GM18507 (cell line): ENCODE results near the gene EXOSC10.

Experiments used
- DNase-seq: peaks from one replicate; pipeline ENCODE4 v3.0.0; 2011; ENCODE audit warnings: low read depth; ENCODE audit not compliant: insufficient read length; ENCODE audit errors: extremely low spot score
- FAIRE-seq: peaks from 2 replicates; lab custom pipeline; 2011; peaks lifted over from hg19 to GRCh38; lab: Jason Lieb, UNC

Gene EXOSC10

DNA sequence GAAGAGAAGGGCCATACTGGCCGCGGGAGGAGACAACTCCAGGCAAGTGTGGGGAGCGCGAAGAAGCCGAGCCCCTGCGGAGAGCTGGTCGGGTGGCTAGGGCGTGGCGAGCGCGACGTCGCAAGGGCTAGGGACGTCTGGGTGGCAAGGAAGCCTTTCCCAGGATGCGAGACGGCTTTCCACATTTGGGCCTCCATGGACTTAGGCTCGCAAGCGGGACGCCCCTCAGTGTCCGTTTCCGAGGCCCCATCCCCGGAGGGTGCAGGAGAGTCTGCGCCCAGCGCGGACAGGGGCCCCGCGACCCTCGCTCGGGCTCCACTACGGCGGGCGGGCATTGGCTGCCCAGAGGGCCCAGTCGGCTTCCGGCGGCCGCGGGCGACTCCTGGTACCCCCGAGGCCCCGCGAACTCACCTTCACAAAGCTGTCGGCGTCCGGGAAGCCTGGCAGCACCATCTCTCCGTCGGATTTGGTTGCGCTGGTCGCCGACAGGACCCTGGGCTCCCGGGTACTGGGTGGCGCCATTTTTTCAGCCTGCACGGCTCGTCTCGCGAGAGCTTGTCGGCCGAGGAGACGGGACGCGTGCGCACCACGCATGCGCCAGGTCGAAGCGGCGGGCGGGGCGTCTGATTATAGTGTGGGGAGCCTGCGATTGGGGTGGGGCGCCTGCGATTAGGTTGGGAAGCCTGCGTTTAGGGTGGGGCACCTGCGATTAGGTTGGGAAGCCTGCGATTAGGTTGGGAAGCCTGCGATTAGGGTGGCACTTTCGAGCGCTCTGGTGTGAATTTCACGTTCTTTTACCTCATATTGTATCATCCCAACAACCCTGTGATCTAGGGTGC is at the start of gene EXOSC10:
EXOSC10 (minus strand) TSS at position 560 of the 839 bp plus-strand sequence; CDS start at position 522, 38 bp downstream.
- peak; percentile 99 for DNase-seq
- peak; percentile 92 for FAIRE-seq

DNA sequence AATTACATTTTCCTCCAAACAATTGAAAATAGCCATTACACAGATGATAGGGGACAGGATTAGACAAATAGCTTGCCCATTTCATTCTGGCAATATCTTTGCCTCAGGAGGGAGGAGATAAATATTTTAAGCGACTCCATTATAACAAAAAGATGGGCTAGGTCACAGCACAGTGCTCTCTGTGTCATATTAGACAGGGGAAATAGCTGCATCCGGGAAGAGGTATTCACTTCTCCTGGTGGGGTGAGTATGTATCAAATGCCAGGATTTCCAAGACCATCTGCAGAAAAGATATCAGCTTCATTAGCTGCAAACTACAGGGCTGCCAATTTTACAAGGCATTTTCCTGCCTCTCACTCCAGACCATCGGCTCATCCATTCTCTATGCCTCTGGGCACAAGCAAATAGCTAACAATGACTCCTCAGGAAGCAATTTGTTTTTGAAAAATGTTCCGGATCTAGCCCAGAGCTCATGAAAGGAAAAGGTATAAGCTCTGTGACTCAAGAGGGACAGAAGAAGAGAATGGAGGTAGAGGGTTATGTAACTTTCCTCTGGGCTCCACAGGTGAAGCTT is 47.6 kb upstream of the EXOSC10 start:
- DNase-seq (no peak), FAIRE-seq (no peak)

DNA sequence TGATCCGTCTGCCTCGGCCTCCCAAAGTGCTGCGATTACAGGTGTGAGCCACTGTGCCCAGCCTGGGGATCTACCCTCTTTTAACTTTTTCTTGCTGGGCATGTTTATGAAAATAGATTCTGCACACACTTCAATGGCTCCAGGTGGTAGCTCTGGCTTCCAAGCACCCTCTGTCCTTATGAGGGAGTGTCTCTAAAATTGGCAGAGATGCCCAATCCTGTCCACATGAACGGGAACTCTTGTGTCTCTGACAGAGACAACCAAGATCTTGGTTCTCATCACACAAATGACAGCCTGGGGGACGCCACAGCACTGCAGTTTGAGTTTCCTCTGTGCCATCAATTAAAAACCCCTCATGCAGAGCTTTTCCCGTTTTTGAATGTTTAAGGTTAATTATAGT is 46.1 kb upstream of the EXOSC10 start:
- FAIRE-seq (no peak), DNase-seq (no peak)

DNA sequence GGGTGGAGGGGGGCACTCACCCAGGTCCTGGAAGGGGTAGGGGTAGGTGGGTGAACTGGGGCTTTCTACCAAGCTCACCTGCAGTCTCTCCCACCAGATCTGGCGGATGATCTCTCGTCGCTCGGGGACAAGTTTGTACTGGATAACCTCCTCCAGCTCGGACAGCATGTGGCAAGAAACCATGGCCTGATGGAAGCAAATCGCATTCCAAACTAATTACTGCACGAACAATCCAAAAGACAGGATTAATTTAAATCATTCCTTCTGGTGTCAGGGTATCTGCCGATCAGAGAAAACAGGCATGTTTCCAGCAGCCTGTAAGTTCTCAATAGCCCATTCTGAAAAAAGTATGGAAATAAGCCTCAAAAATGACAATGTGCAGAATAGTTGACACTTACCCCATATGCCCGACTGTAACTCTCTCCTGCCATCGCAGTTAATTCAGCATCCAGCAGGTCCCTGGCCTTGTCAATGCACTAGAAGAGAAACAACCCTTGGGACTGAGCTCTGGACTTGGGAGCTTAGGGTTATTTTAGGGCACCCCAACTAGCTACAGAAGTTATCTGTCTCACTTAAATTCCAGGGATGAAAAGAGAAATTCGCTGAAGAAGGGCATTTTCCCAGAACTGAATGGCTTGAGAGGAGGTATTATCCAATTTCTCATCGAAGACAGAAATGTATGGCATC is 45.0 kb upstream of the EXOSC10 start:
- FAIRE-seq: no peak
- DNase-seq: no peak

DNA sequence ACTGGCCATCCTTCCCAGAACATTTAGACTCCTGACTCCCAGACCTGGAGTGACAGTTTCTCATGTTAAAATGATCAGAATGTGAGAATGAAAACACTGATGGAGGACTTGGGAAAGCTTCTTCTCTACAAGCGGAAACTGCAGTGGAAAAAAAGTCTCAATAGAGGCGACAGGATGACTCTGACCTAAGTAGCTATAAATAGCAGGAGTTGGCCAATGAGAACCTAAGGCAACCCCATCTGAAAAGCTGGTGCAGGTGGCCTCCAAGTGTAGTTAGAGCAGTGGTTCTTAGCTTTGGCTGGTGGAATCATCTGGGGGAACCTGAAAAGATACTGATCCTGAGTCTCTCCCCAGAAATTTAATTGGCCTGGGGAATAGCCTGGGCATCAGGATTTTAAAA is 44.2 kb upstream of the EXOSC10 start:
- DNase-seq (no peak), FAIRE-seq (no peak)

DNA sequence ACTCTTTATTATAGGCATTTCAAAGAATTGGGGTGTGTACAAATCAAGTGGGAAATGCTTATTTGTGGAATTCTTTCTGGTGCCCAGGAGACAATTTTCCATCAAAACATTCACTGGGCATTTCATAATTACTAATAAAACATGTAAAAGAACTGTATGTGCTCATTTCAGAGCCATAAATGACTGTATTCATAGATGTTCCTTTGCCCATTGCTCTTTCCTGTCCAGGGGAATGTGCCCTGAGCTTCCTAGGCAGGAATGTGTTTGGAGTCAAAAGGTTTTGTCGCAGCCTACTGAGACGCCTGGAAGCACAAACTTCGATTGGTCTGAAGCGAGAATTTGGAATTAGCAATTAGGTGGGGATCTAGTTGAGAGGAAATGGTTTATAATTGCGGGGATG is 43.7 kb upstream of the EXOSC10 start:
- FAIRE-seq (no peak), DNase-seq (no peak)

DNA sequence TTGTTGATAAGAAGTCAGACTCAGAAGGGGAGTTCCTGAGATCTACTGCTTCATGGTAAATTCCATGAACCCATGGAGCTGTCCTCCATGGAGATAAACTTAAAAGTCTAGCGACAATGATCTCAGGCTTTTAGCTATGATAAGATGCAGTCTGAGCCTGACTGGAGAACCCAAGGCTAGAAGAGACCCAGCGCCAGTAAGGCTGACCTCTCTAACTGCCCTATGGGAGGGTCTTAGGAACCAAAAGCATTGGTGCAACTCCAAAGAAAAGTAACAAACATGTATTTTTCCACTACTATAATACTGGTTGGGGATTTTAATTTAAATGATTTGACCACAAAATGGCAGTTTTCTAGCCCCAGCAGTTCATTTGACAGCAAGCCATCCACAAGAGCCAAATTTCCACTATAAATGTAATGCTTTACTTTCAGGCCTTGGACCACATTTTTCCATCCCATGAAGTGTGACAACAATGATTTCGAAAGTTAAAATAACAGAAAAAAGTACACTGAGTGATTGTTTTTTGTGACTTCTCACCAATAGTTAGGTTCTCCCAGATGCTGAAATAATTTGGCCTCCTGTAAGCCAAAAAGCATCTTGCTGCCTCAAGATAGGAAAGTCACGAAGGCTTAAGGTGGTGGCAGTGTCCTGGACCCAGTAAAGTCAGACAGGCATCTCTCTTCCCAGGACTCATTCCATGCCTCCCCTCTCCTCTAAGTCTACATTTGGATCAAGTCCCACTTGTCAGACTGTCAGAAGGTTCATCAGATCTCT is 43.1 kb upstream of the EXOSC10 start:
- DNase-seq: no peak
- no peak for FAIRE-seq

DNA sequence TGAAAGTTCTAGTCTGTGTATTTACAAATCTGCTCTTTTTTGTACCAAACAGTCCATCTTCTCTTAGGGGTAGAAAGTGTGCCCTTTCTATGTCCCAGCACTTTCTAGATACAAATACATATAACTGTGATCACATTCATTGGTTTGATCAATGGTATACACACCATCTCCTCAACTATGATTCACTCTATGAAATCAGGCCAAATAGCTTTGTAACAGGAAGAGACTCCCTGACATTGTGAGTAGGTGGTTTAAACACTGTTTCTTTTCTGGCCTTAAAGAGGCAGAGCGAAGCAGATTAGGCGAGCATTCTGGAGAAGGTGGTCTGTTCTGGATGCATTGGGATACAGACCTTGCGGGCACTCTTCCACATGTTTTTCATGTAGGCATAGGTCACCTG is 39.3 kb upstream of the EXOSC10 start:
- no peak for DNase-seq
- no peak for FAIRE-seq

DNA sequence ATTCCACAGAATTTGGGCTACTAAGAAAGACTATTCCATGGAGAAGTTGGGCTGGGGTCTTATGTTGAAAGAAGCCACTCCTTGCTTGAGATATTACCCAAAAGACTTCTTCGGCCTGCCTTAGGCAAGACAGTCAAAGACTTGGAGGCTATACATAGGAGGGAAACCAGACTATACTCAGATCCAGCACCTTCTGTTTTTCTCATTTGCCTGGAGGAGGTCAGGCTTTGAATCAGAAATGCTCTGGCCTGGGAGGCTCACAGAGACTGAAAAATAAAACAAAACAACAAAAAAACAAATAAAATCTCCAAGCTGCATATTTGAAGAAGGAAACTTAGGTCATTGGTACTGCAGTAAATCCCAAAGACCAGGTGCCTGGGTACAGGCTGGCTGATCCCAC is 38.4 kb upstream of the EXOSC10 start:
- DNase-seq (no peak), FAIRE-seq (no peak)

DNA sequence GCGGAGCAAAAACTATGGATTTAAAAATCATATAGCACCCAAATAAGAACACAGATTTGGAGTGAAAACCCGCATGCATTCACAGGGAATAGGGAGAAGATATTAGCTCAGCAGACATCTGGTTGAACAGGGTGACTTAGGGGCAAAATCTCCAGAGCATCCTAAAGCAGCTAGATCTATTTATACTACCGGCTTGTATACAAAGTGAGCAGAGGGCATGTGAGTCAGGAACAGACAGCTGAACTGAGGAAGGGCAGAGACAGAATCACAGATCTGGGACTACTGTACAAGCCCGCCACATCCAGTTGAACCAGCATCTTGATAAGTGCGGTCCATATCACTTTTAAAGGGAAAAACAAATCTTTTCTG is 35.2 kb upstream of the EXOSC10 start:
- DNase-seq: no peak
- no peak for FAIRE-seq

DNA sequence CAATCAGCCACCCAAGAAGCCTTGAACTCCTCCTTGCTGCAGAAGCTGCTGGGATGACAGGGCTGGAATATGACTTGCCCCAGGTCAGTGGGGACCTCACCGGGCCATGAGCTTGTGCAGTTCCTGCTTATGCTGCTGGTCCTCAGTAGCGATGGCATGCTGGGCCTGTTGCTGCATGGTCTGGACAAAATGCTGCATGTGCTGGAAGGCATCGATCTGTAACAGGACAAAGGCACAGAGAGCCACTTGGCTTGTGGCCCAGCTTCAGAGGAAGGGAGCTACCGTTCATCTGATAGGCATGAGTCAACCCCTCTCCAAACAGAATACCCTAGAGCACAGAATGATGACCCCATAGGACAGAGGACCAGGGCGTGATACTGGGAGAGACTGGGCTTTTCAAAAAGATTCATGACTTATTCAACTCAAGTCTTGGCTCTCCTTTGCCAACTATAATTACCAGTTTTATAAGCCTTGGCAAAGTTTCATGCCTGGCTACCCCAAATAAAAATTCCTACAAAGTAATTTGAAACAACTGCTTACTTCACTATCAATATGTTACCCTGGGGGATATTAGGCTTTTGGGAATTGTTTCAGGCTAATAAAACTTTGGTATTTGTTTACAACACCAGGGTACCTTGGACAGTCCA is 34.7 kb upstream of the EXOSC10 start:
- DNase-seq (no peak), FAIRE-seq (no peak)

DNA sequence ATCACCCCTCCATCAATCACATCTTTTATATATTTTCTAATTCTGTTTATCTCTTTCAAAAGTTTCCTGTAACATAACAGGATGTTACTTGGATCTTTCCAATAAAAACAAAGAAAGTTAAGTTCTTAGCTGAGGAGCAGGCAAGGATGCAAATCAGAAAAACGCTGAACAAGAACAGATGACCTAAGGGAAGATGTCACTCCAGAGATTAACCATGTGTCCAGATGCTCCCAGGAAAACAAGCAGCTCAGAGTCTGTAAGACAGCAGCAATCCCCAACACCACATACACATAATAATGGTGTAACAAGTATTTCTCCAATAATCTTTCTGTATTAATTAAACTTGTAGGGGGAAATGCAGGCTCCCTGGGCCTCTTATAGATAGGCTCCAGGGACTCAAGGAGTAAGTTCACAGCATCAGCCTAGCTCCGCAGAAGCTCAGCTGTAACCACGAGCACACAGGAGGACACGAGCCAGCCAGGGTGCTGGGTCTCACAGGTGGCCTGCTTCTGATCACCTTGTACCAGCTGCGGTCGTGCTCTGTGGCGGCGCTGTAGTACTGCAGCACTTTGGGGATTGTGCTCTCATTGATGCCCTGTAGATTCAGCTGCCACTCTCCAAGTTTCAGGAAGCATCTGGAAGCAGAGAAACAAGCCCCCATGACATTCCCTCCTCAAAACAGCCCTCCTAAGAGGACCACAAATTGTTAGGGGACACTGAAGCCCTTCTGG is 33.1 kb upstream of the EXOSC10 start:
- DNase-seq: no peak
- FAIRE-seq: no peak

DNA sequence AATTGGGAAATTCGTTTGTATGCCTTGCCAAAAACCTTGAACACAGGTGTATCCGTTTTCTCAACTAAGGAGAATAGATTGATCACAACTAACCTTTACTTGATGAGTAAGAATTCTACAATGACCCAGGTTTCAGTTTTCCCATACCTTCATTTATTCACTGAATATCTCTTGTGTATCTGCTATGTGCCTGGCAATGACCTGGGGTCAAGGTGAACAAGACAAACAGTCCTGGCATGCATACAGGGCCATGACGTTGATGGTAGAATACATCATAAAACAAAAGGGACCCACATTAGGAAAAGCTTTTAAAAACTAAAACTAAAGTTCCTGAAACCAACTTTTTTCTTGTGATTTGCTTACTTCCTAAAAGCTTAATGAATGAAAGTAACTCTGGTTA is 32.1 kb upstream of the EXOSC10 start:
- DNase-seq (no peak), FAIRE-seq (no peak)

DNA sequence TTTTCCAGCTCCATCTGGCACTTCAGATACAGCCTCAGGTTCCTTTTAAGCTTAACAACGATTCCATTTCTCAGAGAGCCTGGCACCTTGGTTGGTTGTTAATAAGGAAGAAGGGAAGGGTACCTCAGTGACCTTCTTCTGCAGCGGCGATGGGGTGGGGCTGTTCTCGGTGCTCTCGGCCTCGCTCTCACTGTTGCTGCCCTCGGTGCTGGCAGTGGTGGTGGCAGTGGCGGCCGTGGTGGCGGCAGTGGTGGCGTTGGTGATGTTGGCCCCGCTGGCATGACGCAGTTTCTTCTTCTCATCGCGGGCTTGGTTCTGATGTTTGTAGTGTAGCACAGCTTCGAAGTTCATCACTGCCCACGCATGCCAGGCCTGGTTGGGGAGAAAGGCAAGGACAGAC is 30.7 kb upstream of the EXOSC10 start:
- FAIRE-seq (no peak), DNase-seq (no peak)

DNA sequence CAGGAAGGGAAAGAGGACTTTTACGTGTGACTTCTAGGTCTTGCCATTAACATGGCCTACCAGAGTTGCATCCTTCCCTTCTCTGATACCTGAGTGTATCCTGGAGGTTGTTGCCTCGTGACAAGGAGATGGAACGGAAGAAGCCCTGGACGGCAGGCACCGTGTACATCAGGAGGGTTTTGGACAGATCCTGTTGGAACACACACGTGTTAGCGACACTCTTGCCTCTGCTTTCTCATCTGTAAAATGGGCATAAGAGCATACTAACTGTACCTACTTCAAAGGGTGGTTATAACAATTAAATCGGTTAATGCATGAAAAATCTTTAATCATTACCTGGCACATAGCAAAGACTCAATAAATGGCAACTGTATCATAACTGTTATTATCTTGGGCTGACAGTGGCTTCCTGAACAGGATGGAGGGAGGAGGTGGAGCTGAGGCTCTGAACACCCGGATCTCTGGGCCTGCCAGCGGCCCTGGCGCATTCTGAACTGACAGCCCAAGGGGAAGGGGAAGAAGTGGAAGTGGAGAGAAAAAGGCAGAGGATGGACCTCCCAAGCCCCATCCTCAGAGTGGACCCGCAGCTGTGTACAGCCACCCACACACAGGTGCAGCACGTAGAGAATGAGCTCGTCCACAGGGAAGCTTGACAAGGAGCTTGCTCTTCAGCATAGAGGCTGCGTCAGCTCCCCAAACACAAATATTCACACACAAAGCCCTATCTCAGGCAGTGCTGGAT is 30.2 kb upstream of the EXOSC10 start:
- no peak for DNase-seq
- FAIRE-seq: no peak

DNA sequence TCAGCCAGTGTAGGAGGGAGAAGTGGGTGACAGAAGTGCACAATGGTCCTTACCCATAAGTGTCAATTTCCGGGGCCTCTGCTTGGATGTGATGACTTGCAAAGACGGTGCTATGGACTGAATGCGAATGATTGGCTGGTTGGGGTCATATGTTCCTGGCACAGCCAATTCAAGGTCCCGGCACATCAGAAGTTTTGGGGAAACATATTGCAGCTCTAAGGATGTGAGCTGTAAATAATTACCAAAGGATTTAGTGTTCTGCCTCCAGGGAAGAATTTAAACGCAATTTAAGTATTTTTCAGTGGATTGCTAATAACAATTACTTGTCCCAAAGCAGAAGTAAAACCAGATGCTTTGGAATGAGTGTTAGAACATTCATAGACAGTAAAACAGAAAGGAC is 26.9 kb upstream of the EXOSC10 start:
- FAIRE-seq (no peak), DNase-seq (no peak)

DNA sequence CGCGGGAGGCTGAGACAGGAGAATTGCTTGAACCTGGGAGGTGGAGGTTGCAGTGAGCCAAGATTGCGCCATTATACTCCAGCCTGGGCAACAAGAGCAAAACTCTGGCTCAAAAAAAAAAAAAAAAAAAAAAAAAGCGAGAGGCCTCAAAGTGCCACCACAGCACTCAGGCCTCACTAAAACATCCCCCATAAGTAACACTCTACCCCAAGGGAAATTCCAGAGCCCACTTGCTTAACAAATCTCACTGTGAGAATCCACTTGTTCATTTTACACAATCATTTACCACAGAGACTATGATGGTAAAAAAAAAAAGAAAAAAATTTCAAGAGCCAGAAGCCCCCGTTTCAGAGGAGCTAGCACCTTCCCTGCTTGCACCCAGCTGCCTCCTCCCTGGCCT is 26.3 kb upstream of the EXOSC10 start:
- no peak for DNase-seq

DNA sequence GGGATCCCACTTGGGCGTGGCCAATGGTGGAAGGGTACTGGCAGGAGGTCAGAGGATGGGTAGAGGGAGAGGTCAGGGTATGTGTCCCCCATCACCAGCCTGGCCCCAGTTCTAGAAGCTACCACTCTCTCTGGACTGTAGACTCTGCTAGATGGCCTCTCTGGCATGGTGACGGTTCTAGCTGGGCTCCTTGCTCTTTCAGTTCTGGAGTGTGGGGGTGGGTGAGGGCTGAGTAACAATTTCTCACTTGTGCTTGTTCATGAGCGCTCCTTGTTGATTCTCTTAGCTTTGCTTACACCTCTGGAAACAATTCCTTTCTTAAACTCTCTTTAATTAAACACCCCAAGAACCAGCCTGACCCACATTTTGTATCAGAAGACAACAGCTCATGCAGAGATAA is 25.3 kb upstream of the EXOSC10 start:
- DNase-seq (no peak), FAIRE-seq (no peak)

More for the DNA sequence above, 26.3 kb upstream of the EXOSC10 start:
- no peak for FAIRE-seq
